ENCODE data around the gene DENND5A.

DENND5A gene

GRCh38 chr11:9150926-9151325, 114.2 kb downstream of the DENND5A start:
- no peak for DNase-seq
- H3K9ac ChIP-seq (ENCODE audit: low read length), result no peak overlapping the region
- no peak overlapping the region for H2BK15ac ChIP-seq (replicated peaks; ENCODE audit: low read depth)
- no peak overlapping the region for H2BK5ac ChIP-seq (ENCODE audit: low read length)
- WGBS (ENCODE audit: extremely low coverage, insufficient coverage, low lambda C conversion rate), result no CpG with 5 or more reads among the region's 1 CpG
- H3K27ac ChIP-seq (ENCODE audit: low read depth, low read length), result no peak overlapping the region
- no peaks in the 10 kb centered on the region for H3K27me3 ChIP-seq (ENCODE audit: insufficient read depth, low read length, poor library complexity)
- H4K8ac ChIP-seq (ENCODE audit: low read depth, low read length), result no peak overlapping the region
- H2AK5ac ChIP-seq (ENCODE audit: low read length), result no peak overlapping the region
- H3K79me1 ChIP-seq (ENCODE audit: low read length), result peaks cover 3% of the 10 kb centered on the region
- H3K36me3 ChIP-seq (ENCODE audit: control insufficient read depth, insufficient read depth, low read length), result peaks cover 11% of the 10 kb centered on the region
- H3K23ac ChIP-seq (ENCODE audit: low read length), result no peak overlapping the region
- no peak overlapping the region for H3K4me3 ChIP-seq (ENCODE audit: low read length)
- H3K4ac ChIP-seq (ENCODE audit: low read depth, low read length), result no peak overlapping the region
- H3K79me2 ChIP-seq (ENCODE audit: control insufficient read depth, insufficient read depth, low read length), result no peaks in the 10 kb centered on the region
- H3K4me2 ChIP-seq (ENCODE audit: low read length), result no peak overlapping the region
- peaks cover 3% of the 10 kb centered on the region for H3K4me1 ChIP-seq (ENCODE audit: control insufficient read depth, low read depth, low read length)
- no peak overlapping the region for H3K18ac ChIP-seq (ENCODE audit: low read length)
- H4K5ac ChIP-seq (ENCODE audit: low read length), result no peak overlapping the region
- H2BK120ac ChIP-seq (ENCODE audit: low read depth, low read length), result no peak overlapping the region
- no peak overlapping the region for H3K56ac ChIP-seq (ENCODE audit: low read length)

- H2BK120ac ChIP-seq (ENCODE audit: low read depth, low read length), result no peak overlapping the region
- H3K36me3 ChIP-seq (ENCODE audit: control insufficient read depth, insufficient read depth, low read length), result peaks cover 11% of the 10 kb centered on the region
- peaks cover 3% of the 10 kb centered on the region for H3K79me1 ChIP-seq (ENCODE audit: low read length)
- no peak for DNase-seq
- no peaks in the 10 kb centered on the region for H3K79me2 ChIP-seq (ENCODE audit: control insufficient read depth, insufficient read depth, low read length)
- H2BK5ac ChIP-seq (ENCODE audit: low read length), result no peak overlapping the region
- H3K18ac ChIP-seq (ENCODE audit: low read length), result no peak overlapping the region
- H3K56ac ChIP-seq (ENCODE audit: low read length), result no peak overlapping the region
- H2AK5ac ChIP-seq (ENCODE audit: low read length), result no peak overlapping the region
- H3K4me2 ChIP-seq (ENCODE audit: low read length), result no peak overlapping the region
- H3K27ac ChIP-seq (ENCODE audit: low read depth, low read length), result no peak overlapping the region
- H3K23ac ChIP-seq (ENCODE audit: low read length), result no peak overlapping the region
- H3K4ac ChIP-seq (ENCODE audit: low read depth, low read length), result no peak overlapping the region
- H4K5ac ChIP-seq (ENCODE audit: low read length), result no peak overlapping the region
- H4K8ac ChIP-seq (ENCODE audit: low read depth, low read length), result no peak overlapping the region
- WGBS (ENCODE audit: extremely low coverage, insufficient coverage, low lambda C conversion rate), result no CpG with 5 or more reads among the region's 2 CpGs
- no peak overlapping the region for H3K4me3 ChIP-seq (ENCODE audit: low read length)
- peaks cover 3% of the 10 kb centered on the region for H3K4me1 ChIP-seq (ENCODE audit: control insufficient read depth, low read depth, low read length)
- H2BK15ac ChIP-seq (replicated peaks; ENCODE audit: low read depth), result no peak overlapping the region
- H3K27me3 ChIP-seq (ENCODE audit: insufficient read depth, low read length, poor library complexity), result no peaks in the 10 kb centered on the region
- no peak overlapping the region for H3K9ac ChIP-seq (ENCODE audit: low read length)
Observed at GRCh38 chr11:9150501-9150900, 114.6 kb downstream of the DENND5A start.

- H3K4me3 ChIP-seq (ENCODE audit: low read length), result no peak overlapping the region
- no peak overlapping the region for H3K27ac ChIP-seq (ENCODE audit: low read depth, low read length)
- no CpG with 5 or more reads among the region's 2 CpGs for WGBS (ENCODE audit: extremely low coverage, insufficient coverage, low lambda C conversion rate)
- H2BK120ac ChIP-seq (ENCODE audit: low read depth, low read length), result no peak overlapping the region
- H3K9ac ChIP-seq (ENCODE audit: low read length), result no peak overlapping the region
- H3K79me2 ChIP-seq (ENCODE audit: control insufficient read depth, insufficient read depth, low read length), result no peaks in the 10 kb centered on the region
- H3K4ac ChIP-seq (ENCODE audit: low read depth, low read length), result no peak overlapping the region
- no peak overlapping the region for H3K56ac ChIP-seq (ENCODE audit: low read length)
- H4K5ac ChIP-seq (ENCODE audit: low read length), result no peak overlapping the region
- DNase-seq, result no peak
- H3K4me1 ChIP-seq (ENCODE audit: control insufficient read depth, low read depth, low read length), result no peaks in the 10 kb centered on the region
- H3K36me3 ChIP-seq (ENCODE audit: control insufficient read depth, insufficient read depth, low read length), result peaks cover 14% of the 10 kb centered on the region
- no peak overlapping the region for H2AK5ac ChIP-seq (ENCODE audit: low read length)
- H3K79me1 ChIP-seq (ENCODE audit: low read length), result no peaks in the 10 kb centered on the region
- H3K23ac ChIP-seq (ENCODE audit: low read length), result no peak overlapping the region
- H2BK15ac ChIP-seq (replicated peaks; ENCODE audit: low read depth), result no peak overlapping the region
- H3K27me3 ChIP-seq (ENCODE audit: insufficient read depth, low read length, poor library complexity), result no peaks in the 10 kb centered on the region
- H2BK5ac ChIP-seq (ENCODE audit: low read length), result no peak overlapping the region
- H3K4me2 ChIP-seq (ENCODE audit: low read length), result no peak overlapping the region
- no peak overlapping the region for H4K8ac ChIP-seq (ENCODE audit: low read depth, low read length)
- H3K18ac ChIP-seq (ENCODE audit: low read length), result no peak overlapping the region
Observed at GRCh38 chr11:9148727-9149126, 116.4 kb downstream of the DENND5A start.

GRCh38 chr11:9148035-9148434, 117.1 kb downstream of the DENND5A start:
- peaks cover 14% of the 10 kb centered on the region for H3K36me3 ChIP-seq (ENCODE audit: control insufficient read depth, insufficient read depth, low read length)
- H3K4me3 ChIP-seq (ENCODE audit: low read length), result no peak overlapping the region
- no peaks in the 10 kb centered on the region for H3K79me2 ChIP-seq (ENCODE audit: control insufficient read depth, insufficient read depth, low read length)
- H2BK15ac ChIP-seq (replicated peaks; ENCODE audit: low read depth), result no peak overlapping the region
- H3K4me2 ChIP-seq (ENCODE audit: low read length), result no peak overlapping the region
- no peaks in the 10 kb centered on the region for H3K4me1 ChIP-seq (ENCODE audit: control insufficient read depth, low read depth, low read length)
- no peak overlapping the region for H2BK5ac ChIP-seq (ENCODE audit: low read length)
- H4K5ac ChIP-seq (ENCODE audit: low read length), result no peak overlapping the region
- H4K8ac ChIP-seq (ENCODE audit: low read depth, low read length), result no peak overlapping the region
- no peaks in the 10 kb centered on the region for H3K79me1 ChIP-seq (ENCODE audit: low read length)
- H3K9ac ChIP-seq (ENCODE audit: low read length), result no peak overlapping the region
- no peak for DNase-seq
- no peak overlapping the region for H2AK5ac ChIP-seq (ENCODE audit: low read length)
- no peak overlapping the region for H3K4ac ChIP-seq (ENCODE audit: low read depth, low read length)
- no peak overlapping the region for H3K23ac ChIP-seq (ENCODE audit: low read length)
- no peaks in the 10 kb centered on the region for H3K27me3 ChIP-seq (ENCODE audit: insufficient read depth, low read length, poor library complexity)
- WGBS (ENCODE audit: extremely low coverage, insufficient coverage, low lambda C conversion rate), result no CpG with 5 or more reads among the region's 2 CpGs
- H3K27ac ChIP-seq (ENCODE audit: low read depth, low read length), result no peak overlapping the region
- no peak overlapping the region for H3K56ac ChIP-seq (ENCODE audit: low read length)
- H2BK120ac ChIP-seq (ENCODE audit: low read depth, low read length), result no peak overlapping the region
- no peak overlapping the region for H3K18ac ChIP-seq (ENCODE audit: low read length)

- H3K27me3 ChIP-seq (ENCODE audit: insufficient read depth, low read length, poor library complexity), result no peaks in the 10 kb centered on the region
- no peaks in the 10 kb centered on the region for H3K79me1 ChIP-seq (ENCODE audit: low read length)
- H4K5ac ChIP-seq (ENCODE audit: low read length), result no peak overlapping the region
- H3K4me1 ChIP-seq (ENCODE audit: control insufficient read depth, low read depth, low read length), result no peaks in the 10 kb centered on the region
- no CpG with 5 or more reads among the region's 2 CpGs for WGBS (ENCODE audit: extremely low coverage, insufficient coverage, low lambda C conversion rate)
- no peaks in the 10 kb centered on the region for H3K79me2 ChIP-seq (ENCODE audit: control insufficient read depth, insufficient read depth, low read length)
- H3K23ac ChIP-seq (ENCODE audit: low read length), result no peak overlapping the region
- no peak overlapping the region for H3K4ac ChIP-seq (ENCODE audit: low read depth, low read length)
- H3K27ac ChIP-seq (ENCODE audit: low read depth, low read length), result no peak overlapping the region
- H2AK5ac ChIP-seq (ENCODE audit: low read length), result no peak overlapping the region
- H3K4me3 ChIP-seq (ENCODE audit: low read length), result no peak overlapping the region
- H3K9ac ChIP-seq (ENCODE audit: low read length), result no peak overlapping the region
- H3K4me2 ChIP-seq (ENCODE audit: low read length), result no peak overlapping the region
- H2BK5ac ChIP-seq (ENCODE audit: low read length), result no peak overlapping the region
- H3K56ac ChIP-seq (ENCODE audit: low read length), result no peak overlapping the region
- H2BK15ac ChIP-seq (replicated peaks; ENCODE audit: low read depth), result no peak overlapping the region
- H3K18ac ChIP-seq (ENCODE audit: low read length), result no peak overlapping the region
- H3K36me3 ChIP-seq (ENCODE audit: control insufficient read depth, insufficient read depth, low read length), result peaks cover 16% of the 10 kb centered on the region
- H2BK120ac ChIP-seq (ENCODE audit: low read depth, low read length), result no peak overlapping the region
- no peak for DNase-seq
- H4K8ac ChIP-seq (ENCODE audit: low read depth, low read length), result no peak overlapping the region
Observed at GRCh38 chr11:9146477-9146876, 118.7 kb downstream of the DENND5A start.

GRCh38 chr11:9145283-9145682, 119.9 kb downstream of the DENND5A start:
- Histone ChIP-seq H3K4me1 (ENCODE audit: control insufficient read depth, low read depth, low read length) (no peaks in the 10 kb centered on the region), H2BK15ac (replicated peaks; ENCODE audit: low read depth) (no peak overlapping the region), H3K56ac (ENCODE audit: low read length) (no peak overlapping the region), H3K79me2 (ENCODE audit: control insufficient read depth, insufficient read depth, low read length) (no peaks in the 10 kb centered on the region), H3K9ac (ENCODE audit: low read length) (no peak overlapping the region), H4K8ac (ENCODE audit: low read depth, low read length) (no peak overlapping the region), H2AK5ac (ENCODE audit: low read length) (no peak overlapping the region), H3K27ac (ENCODE audit: low read depth, low read length) (no peak overlapping the region), H3K36me3 (ENCODE audit: control insufficient read depth, insufficient read depth, low read length) (peaks cover 15% of the 10 kb centered on the region), H3K4me2 (ENCODE audit: low read length) (no peak overlapping the region), H3K79me1 (ENCODE audit: low read length) (no peaks in the 10 kb centered on the region), H2BK5ac (ENCODE audit: low read length) (no peak overlapping the region), H3K4me3 (ENCODE audit: low read length) (no peak overlapping the region), H3K27me3 (ENCODE audit: insufficient read depth, low read length, poor library complexity) (no peaks in the 10 kb centered on the region), H3K23ac (ENCODE audit: low read length) (no peak overlapping the region), H3K18ac (ENCODE audit: low read length) (no peak overlapping the region), H2BK120ac (ENCODE audit: low read depth, low read length) (no peak overlapping the region), H4K5ac (ENCODE audit: low read length) (no peak overlapping the region), H3K4ac (ENCODE audit: low read depth, low read length) (no peak overlapping the region)
- WGBS (ENCODE audit: extremely low coverage, insufficient coverage, low lambda C conversion rate), result no CpG with 5 or more reads among the region's 2 CpGs
- no peak for DNase-seq
